Measurements from ENCODE around the gene NSFL1C.
"Not testable (repeated sequence)": the region's sequence is repeated elsewhere in the genome, so short reads cannot be mapped to it uniquely, and the experiment has no call there.

NSFL1C gene

GRCh38 chr20:1466211-1467081 lies at the start of gene NSFL1C:
Gene NSFL1C, minus strand, starts transcription at chr20:1466849. Its CDS starts 25 bp downstream, at chr20:1466824.
- peak; percentile 83 to 94 for DNase-seq

- no peak for DNase-seq
Observed at GRCh38 chr20:1513801-1514200, 47.2 kb upstream of the NSFL1C start.

- DNase-seq = no peak
Observed at GRCh38 chr20:1509237-1509636, 42.6 kb upstream of the NSFL1C start.

DNA sequence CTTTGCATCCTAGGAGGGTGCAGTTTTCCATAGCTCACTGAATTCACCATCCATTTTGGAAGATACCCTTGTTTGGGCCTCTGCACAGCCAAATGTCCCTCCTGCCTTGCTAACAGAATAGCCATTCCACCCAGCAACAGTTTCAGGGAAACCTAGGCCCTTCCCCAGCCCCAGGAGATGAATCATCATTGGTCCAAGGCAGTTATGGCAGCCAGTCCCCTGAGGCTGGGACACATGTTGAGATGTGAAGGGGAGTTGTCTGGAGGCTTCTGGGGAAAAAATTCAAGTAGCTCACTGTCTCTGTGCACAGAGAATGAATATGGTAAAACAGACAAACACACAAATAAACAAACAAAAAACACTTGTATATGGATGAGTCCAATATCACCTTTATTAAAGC lies 41.9 kb upstream of the NSFL1C start:
- no peak for DNase-seq

DNA sequence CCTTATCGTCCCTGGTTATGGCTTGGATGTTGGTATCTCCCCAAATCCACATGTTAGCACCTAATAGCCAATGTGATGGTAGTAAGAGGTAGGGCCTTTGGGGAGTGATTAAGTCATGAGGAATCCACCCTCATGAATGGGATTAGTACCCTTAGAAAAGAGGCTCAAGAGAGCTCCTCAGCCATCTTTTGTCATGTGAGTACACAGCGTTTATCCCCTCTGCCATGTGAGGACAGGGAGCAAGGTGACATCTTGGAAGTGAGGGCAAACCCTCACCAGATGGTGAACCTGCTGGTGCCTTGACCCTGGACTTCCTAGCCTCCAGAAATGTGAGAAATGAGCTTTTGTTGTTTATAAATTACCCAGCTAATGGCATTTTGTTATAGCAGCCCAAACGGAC lies 40.6 kb upstream of the NSFL1C start:
- DNase-seq = no peak

DNA sequence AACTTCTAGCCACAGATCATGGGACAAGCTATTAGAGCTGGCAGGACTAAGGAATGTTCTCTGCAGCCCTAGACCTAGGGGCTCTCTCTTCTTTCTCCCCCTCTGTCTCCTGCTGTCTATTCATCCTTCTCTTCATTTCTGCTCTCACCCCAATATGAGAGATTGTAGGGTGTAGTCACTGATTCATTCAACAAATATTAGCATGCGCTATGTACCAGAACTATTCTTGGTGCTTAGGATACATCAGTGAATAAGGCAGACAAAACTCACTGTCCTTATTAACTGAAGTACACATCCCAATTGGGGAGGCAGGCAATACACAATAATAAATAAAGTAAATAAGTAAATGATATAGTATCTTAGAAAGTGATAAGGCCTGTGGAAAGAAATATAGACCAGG lies 39.2 kb upstream of the NSFL1C start:
- no peak for DNase-seq

GRCh38 chr20:1505361-1505760 lies 38.7 kb upstream of the NSFL1C start:
- no peak for DNase-seq

GRCh38 chr20:1503564-1504227 lies 37.0 kb upstream of the NSFL1C start:
- DNase-seq = peak; percentile 18 to 60

DNA sequence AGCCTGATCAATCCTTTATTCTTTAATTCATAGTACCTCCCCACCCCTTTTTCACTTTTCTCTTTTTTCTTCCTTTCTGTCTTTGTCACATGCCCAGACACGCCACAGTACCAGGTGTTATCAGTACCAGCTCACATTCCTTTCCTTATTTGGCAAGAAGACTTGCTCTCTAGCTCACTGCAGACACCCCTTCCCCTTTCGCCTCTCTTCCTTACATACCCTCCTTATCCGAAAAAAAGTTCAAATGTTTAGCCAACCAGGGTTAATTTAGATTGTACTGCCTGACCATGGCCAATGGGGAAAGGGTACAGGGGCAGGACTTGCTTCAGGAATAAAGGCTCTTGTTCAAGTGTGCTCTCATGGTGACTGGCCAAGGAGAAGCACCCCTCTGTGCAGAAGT lies 33.8 kb upstream of the NSFL1C start:
- no peak for DNase-seq

DNA sequence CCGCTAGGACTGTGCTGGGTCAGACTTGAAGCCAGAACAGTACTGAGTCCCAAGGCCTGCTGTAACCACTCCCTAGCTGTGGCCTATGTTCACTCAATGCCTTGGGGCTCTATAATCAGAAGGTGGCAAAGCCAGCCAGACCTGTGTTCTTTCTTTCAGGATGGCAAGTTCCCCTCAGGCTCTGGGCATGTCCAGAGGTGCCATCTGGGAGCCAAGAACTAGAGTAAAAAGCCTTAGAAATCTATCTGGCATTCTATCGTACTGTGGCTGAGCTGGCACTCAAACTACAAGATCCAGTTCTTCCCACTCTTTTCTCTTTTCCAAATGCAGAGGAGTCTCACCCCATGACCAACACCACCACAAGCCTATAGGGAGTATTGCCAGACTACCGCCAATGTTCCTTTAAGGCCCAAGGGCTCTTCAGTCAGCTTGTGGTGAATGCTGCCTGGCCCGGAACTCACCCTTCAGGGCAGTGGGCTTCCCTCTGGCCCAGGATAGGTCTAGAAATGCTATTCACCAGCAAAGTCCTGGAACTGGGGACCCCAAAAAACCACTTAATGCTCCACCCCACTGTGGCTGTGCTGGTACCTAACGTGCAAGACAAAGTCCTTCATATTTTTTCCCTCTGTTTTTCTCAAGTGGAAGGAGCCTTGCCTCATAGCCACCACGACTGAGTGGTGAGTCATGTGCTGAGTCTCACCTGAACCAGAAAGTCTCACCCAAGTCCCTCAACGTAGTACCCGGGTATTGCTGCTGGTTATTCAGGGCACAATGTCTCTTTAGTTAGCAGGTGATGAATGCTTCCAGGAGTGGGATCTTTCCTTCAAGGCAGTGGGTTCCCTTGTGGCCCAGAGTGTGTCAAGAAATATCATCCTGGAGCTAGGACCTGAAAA lies 33.1 kb upstream of the NSFL1C start:
- no peak for DNase-seq

DNA sequence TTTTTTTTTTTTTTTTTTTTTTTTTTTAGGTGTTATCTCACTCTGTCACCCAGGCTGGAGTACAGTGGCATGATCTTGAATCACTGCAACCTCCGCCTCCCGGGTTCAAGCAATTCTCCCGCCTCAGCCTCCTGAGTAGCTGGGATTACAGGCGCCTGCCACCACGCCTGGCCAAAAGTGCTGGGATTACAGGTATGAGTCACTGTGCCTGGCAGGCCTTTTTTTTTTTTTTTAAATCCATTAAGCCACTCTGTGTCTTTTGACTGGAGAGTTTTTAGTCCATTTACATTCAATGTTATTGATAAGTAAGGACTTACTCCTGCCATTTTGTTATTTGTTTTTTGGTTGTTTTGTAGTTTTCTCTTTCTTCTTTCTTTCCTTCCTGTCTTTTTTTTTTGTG lies 30.7 kb upstream of the NSFL1C start:
- not testable (repeated sequence) for DNase-seq

DNA sequence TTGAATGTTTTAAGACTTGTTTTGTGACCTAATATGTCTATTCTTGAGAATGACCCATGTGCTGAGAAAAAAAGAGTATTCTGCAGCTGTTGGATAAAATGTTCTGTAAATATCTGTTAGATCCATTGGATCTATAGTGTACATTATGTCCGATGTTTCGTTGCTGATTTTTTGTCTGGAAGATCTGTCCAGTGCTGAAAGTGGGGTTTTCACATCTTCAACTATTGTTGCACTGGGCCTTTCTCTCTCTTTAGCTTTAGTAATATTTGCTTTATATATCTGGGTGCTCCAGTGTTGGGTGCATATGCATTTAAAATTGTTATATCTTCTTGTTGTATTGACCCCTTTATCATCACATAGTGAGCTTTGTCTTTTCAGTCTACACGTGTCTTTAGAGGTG lies 30.3 kb upstream of the NSFL1C start:
- no peak for DNase-seq

DNA sequence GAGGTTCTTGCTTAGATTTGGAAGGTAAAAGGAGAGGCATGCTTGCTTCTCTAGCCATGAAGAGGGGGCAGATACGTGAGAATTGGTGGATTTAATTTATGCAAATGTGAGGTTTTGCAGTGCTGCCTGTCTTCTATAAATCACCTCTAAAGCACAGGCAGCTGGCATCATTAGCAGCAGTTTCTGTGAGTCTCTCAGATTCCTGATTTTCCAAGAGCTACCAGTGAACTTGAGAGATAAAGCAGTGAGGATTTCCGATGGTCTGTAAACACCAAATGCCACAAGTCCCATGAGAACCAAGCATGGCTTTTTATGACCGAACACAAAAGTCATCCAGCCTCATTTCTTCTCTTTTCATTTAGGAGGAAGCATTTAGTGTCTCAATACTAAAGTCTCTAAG lies 27.8 kb upstream of the NSFL1C start:
- DNase-seq = no peak

- no peak for DNase-seq
Observed at GRCh38 chr20:1493536-1493935, 26.9 kb upstream of the NSFL1C start.

GRCh38 chr20:1491860-1492642 lies 25.4 kb upstream of the NSFL1C start:
- DNase-seq = no peak

GRCh38 chr20:1491281-1491840 lies 24.7 kb upstream of the NSFL1C start, which contains the start of gene SIRPB2:
Gene SIRPB2, minus strand, starts transcription at chr20:1491420. Its CDS starts 61 bp downstream, at chr20:1491359.
- no peak for DNase-seq

- DNase-seq = no peak
Observed at GRCh38 chr20:1490643-1491195, 24.1 kb upstream of the NSFL1C start.

- DNase-seq = no peak
Observed at GRCh38 chr20:1489764-1490436, 23.3 kb upstream of the NSFL1C start.

GRCh38 chr20:1489325-1489724 lies 22.7 kb upstream of the NSFL1C start:
- no peak for DNase-seq

- no peak for DNase-seq
Observed at GRCh38 chr20:1486566-1486965, 19.9 kb upstream of the NSFL1C start.
